M059J (cell line): Measurements from ENCODE around the gene VWCE. TPM values are rescaled to one million over a fixed set of nuclear protein-coding genes. Genes with fewer than 3 reads are reported as not detected.
"Not testable (repeated sequence)": the region's sequence is repeated elsewhere in the genome, so short reads cannot be mapped to it uniquely, and the experiment has no call there.

Source experiments
- DNase-seq: peaks from one replicate; pipeline ENCODE4 v3.0.0-alpha.2; 2012; ENCODE audit warnings: low read depth
- total RNA-seq: library from RNA; depleted of rRNA; stranded (reverse); fragments of >200 nt; shearing (Covaris generic); gene quantifications from 2 replicates; pipeline ENCODE4 v1.2.3, GENCODE V29; 2014; rRNA removed

VWCE gene
- total RNA-seq, 1 experiment from 2014 or later, result not detected

DNA sequence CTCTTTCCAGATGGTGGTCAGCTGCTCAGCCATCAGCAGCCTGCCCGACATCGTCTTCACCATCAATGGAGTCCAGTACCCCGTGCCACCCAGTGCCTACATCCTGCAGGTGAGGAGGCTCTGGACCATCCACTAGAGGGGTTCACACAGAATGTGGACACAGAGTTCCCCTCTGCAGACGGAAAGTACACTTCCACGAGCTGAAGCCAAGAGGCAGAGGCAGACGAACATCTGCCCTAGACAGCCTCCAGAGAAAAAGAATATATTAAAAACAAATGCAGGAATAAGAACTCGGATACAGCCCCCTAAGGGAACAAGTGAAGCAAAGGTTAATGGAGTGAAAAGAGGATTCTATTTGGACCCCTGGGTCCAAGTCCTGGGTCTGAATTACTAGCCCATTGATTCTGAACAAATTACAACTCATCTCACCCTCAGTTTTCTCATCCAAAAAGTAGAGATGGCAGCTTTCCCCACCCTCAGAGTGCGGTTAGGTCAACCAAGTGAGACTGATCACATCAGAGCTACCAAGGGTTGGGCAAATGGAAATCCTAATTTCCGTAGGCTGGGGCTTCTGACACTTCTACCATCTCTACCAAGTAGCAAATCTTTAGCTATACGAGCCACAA lies 83.7 kb downstream of the VWCE start:
- DNase-seq, result not testable (repeated sequence)

GRCh38 chr11:61210629-61211028 lies 84.5 kb downstream of the VWCE start:
- DNase-seq, result not testable (repeated sequence)

Other genes starting within 250 kb of the VWCE start
- not detected in 2 replicates for gene CD5, start 192.8 kb downstream of the VWCE start, total RNA-seq
- gene VPS37C, start 133.9 kb downstream of the VWCE start, total RNA-seq, result 8.0 and 15.1 TPM in 2 replicates
- gene PGA3, start 91.8 kb downstream of the VWCE start, total RNA-seq, result not detected in 2 replicates
- gene PGA4, start 73.0 kb downstream of the VWCE start, total RNA-seq, result not detected in 2 replicates
- gene PGA5, start 54.1 kb downstream of the VWCE start, total RNA-seq, result not detected in 2 replicates
- gene DDB1, start 37.8 kb upstream of the VWCE start, total RNA-seq, result 116 and 209 TPM in 2 replicates
- gene TKFC, start 37.9 kb upstream of the VWCE start, total RNA-seq, result 7.8 and 10.9 TPM in 2 replicates
- 35.5 and 39.4 TPM in 2 replicates for gene CYB561A3, start 66.6 kb upstream of the VWCE start, total RNA-seq
- 44.4 and 67.3 TPM in 2 replicates for gene TMEM138, start 67.1 kb upstream of the VWCE start, total RNA-seq
- 25.1 and 38.4 TPM in 2 replicates for gene TMEM216, start 97.3 kb upstream of the VWCE start, total RNA-seq
- 53.8 and 59.7 TPM in 2 replicates for gene CPSF7, start 134.7 kb upstream of the VWCE start, total RNA-seq
- gene SDHAF2, start 134.8 kb upstream of the VWCE start, total RNA-seq, result 39.9 and 99.0 TPM in 2 replicates
- 0.64 and 2.4 TPM in 2 replicates for gene LRRC10B, start 213.4 kb upstream of the VWCE start, total RNA-seq